Gastroesophageal sphincter (tissue), 3 donors: ENCODE results near the gene GOLIM4.
"Not testable (repeated sequence)": the region's sequence is repeated elsewhere in the genome, so short reads cannot be mapped to it uniquely, and the experiment has no call there.

Experiments used
- CTCF ChIP-seq, 4 experiments: fragments of 200-600 bp in 2 of 4; fragments of 450-650 bp in 2 of 4; sonication (generic) in 1 of 4; IDR thresholded peaks; one replicate each; pipeline ENCODE4 v1.5.1; 2017 to 2019; ENCODE audit warnings: antibody characterized with exemption in 4 of 4, mild to moderate bottlenecking in 2 of 4, moderate library complexity in 2 of 4
- EP300 ChIP-seq: sonication (generic); formaldehyde crosslinking; IDR thresholded peaks from one replicate; pipeline ENCODE4 v1.6.1; 2017; ENCODE audit warnings: antibody characterized with exemption, mild to moderate bottlenecking

GRCh38 chr3:168056398-168057230, 39.1 kb downstream of the GOLIM4 start:
- not testable (repeated sequence) for TF ChIP-seq CTCF (IDR thresholded peaks at IDR 0.05); EP300
